MCF 10A (cell line): ENCODE data around the gene C9orf50. TPM values are rescaled to one million over a fixed set of nuclear protein-coding genes. Genes with fewer than 3 reads are reported as not detected.
A peak's percentile ranks its signal among the peaks of the same experiment; 100 is the strongest.

ENCODE experiments used
- BruUV-seq: library from RNA; stranded (reverse); fragments of 400-500 nt; replicated peaks from 2 replicates; lab custom pipeline; 2021; lab: Mats Ljungman, UMichigan
- CTCF ChIA-PET: fragments of 300-600 bp; sonication (Branson Sonifier 250); formaldehyde crosslinking; extraction: SDS; loops from one replicate; lab custom pipeline; 2021; ENCODE audit warnings: antibody characterized with exemption, inconsistent platforms; lab: Yijun Ruan, JAX
- POLR2A ChIA-PET: fragments of 300-600, 350-650 bp; sonication (Branson Sonifier 250); formaldehyde crosslinking; extraction: SDS; loops from one replicate; lab custom pipeline; 2020; ENCODE audit warnings: antibody characterized with exemption, inconsistent platforms; lab: Yijun Ruan, JAX
- DNase-seq: peaks from one replicate; pipeline ENCODE4 v3.0.0-alpha.2; 2018; ENCODE audit not compliant: unreplicated experiment
- H3K27ac Mint-ChIP-seq: one replicate; pipeline ENCODE4 v1.8.0; 2022; ENCODE audit warnings: mild to moderate bottlenecking, low read depth, mixed read lengths; ENCODE audit not compliant: unreplicated experiment
- H3K27me3 Mint-ChIP-seq: one replicate; pipeline ENCODE4 v1.8.0; 2022; ENCODE audit warnings: mixed read lengths; ENCODE audit not compliant: insufficient read depth, unreplicated experiment
- H3K36me3 Mint-ChIP-seq: one replicate; pipeline ENCODE4 v1.8.0; 2022; ENCODE audit warnings: mild to moderate bottlenecking, moderate library complexity, mixed read lengths; ENCODE audit not compliant: insufficient read depth, unreplicated experiment
- H3K4me1 Mint-ChIP-seq: one replicate; pipeline ENCODE4 v1.8.0; 2022; ENCODE audit warnings: mixed read lengths; ENCODE audit not compliant: insufficient read depth, unreplicated experiment
- H3K4me3 Mint-ChIP-seq: one replicate; pipeline ENCODE4 v1.8.0; 2022; ENCODE audit warnings: mild to moderate bottlenecking, moderate library complexity, mixed read lengths; ENCODE audit not compliant: unreplicated experiment
- H3K9me3 Mint-ChIP-seq: one replicate; pipeline ENCODE4 v1.8.0; 2022; ENCODE audit warnings: mixed read lengths; ENCODE audit not compliant: unreplicated experiment
- CTCF ChIP-seq: fragments of 200-600 bp; IDR thresholded peaks from one replicate; pipeline ENCODE4 v1.8.0; 2022; ENCODE audit warnings: antibody characterized with exemption, mild to moderate bottlenecking; ENCODE audit not compliant: unreplicated experiment
- intact Hi-C: fragments of 100-400 bp; cut with micrococcal nuclease; formaldehyde crosslinking; loops from 2 replicates; pipeline ENCODE4 v1.14.1; 2022
- total RNA-seq: library from RNA; stranded (reverse); gene quantifications from 2 replicates; pipeline ENCODE4 v1.2.3, GENCODE V29; 2022

Gene C9orf50
- total RNA-seq, 1 experiment from 2014 or later = not detected

GRCh38 chr9:129626079-129626624 lies 5.3 kb upstream of the C9orf50 start, which contains the start of gene NTMT1:
TSS of gene NTMT1 (plus strand) at chr9:129626163. CDS start at chr9:129632704, 6,541 bp downstream.
- intact Hi-C loops = loop anchor here (10.0 kb wide), 1 partner anchor 1071 kb away; the partner anchor contains the start of gene SPTAN1
- no peak for TF ChIP-seq CTCF
- H3K4me1 Mint-ChIP-seq = peaks cover 33% of the 10 kb centered on the region
- ChIA-PET POLR2A (interaction anchor here (0.7 to 7.2 kb wide), 18 partner anchors 9 to 1761 kb away, joined by 3 to 65 read pairs (median 6); partner anchors contain the start of genes ASB6, IER5L, PTGES and PTPA), CTCF (interaction anchor here (0.6 to 7.7 kb wide), 5 partner anchors 13 to 963 kb away, joined by 6 to 96 read pairs (median 30); no protein-coding TSS in a partner anchor)
- no peaks in the 10 kb centered on the region for H3K9me3 Mint-ChIP-seq
- peak within 1 kb of the TSS; percentile 92 for H3K4me3 Mint-ChIP-seq
- BruUV-seq = TSS peak; percentile 52
- H3K36me3 Mint-ChIP-seq = peaks cover 10% of the 10 kb centered on the region
- H3K27me3 Mint-ChIP-seq = no peaks in the 10 kb centered on the region
- H3K27ac Mint-ChIP-seq = peak within 1 kb of the TSS; percentile 72
- peak; percentile 82 for DNase-seq

GRCh38 chr9:129624947-129625346 lies 4.0 kb upstream of the C9orf50 start:
- no peaks in the 10 kb centered on the region for H3K9me3 Mint-ChIP-seq
- CTCF ChIA-PET = interaction anchor here (0.6 to 7.7 kb wide), 28 partner anchors 10 to 770 kb away, joined by 3 to 96 read pairs (median 4); partner anchors contain the start of gene ASB6
- intact Hi-C loops = loop anchor here (2.0 to 10.0 kb wide), 2 partner anchors 14 to 1070 kb away; partner anchors contain the start of gene SPTAN1
- DNase-seq = peak; percentile 91
- H3K4me1 Mint-ChIP-seq = peaks cover 23% of the 10 kb centered on the region
- H3K27ac Mint-ChIP-seq = peak overlapping the region; percentile 72
- no TSS peak for BruUV-seq
- H3K4me3 Mint-ChIP-seq = peak overlapping the region; percentile 92
- POLR2A ChIA-PET = interaction anchor here (0.9 to 7.2 kb wide), 14 partner anchors 12 to 499 kb away, joined by 3 to 65 read pairs (median 7); partner anchors contain the start of genes ASB6 and IER5L
- no peaks in the 10 kb centered on the region for H3K27me3 Mint-ChIP-seq
- TF ChIP-seq CTCF = no peak
- peaks cover 10% of the 10 kb centered on the region for H3K36me3 Mint-ChIP-seq

- no peaks in the 10 kb centered on the region for H3K9me3 Mint-ChIP-seq
- H3K27me3 Mint-ChIP-seq = no peaks in the 10 kb centered on the region
- H3K4me3 Mint-ChIP-seq = peak overlapping the region; percentile 92
- no TSS peak for BruUV-seq
- POLR2A ChIA-PET = interaction anchor here (0.7 to 4.9 kb wide), 16 partner anchors 8 to 499 kb away, joined by 3 to 65 read pairs (median 4); partner anchors contain the start of gene IER5L
- CTCF ChIA-PET = interaction anchor here (0.6 to 7.7 kb wide), 38 partner anchors 11 to 770 kb away, joined by 3 to 96 read pairs (median 4); partner anchors contain the start of gene ASB6
- peak; percentile 69 for TF ChIP-seq CTCF
- H3K27ac Mint-ChIP-seq = no peak overlapping the region
- DNase-seq = peak; percentile 65
- H3K4me1 Mint-ChIP-seq = peaks cover 23% of the 10 kb centered on the region
- peaks cover 10% of the 10 kb centered on the region for H3K36me3 Mint-ChIP-seq
- intact Hi-C loops = loop anchor here (2.0 to 10.0 kb wide), 2 partner anchors 13 to 1069 kb away; partner anchors contain the start of gene SPTAN1
Observed at GRCh38 chr9:129624168-129624759, 3.4 kb upstream of the C9orf50 start.
